Endothelial cell of umbilical vein (primary cell): ENCODE results near the gene PTGES3L. TPM values are rescaled to one million over a fixed set of nuclear protein-coding genes. Genes with fewer than 3 reads are reported as not detected.

Source experiments
- BruUV-seq: library from RNA; stranded (reverse); fragments of 400-500 nt; replicated peaks from 2 replicates; lab custom pipeline; 2021; lab: Mats Ljungman, UMichigan
- CTCF ChIA-PET: fragments of 300-600, 350-600 bp; sonication (Branson Sonifier 250); formaldehyde crosslinking; loops from one replicate; lab custom pipeline; 2021; ENCODE audit warnings: antibody characterized with exemption, inconsistent platforms; lab: Charles Lee
- POLR2A ChIA-PET: fragments of 300-600, 350-600 bp; sonication (Branson Sonifier 250); formaldehyde crosslinking; loops from one replicate; lab custom pipeline; 2021; ENCODE audit warnings: antibody characterized with exemption, inconsistent platforms; lab: Charles Lee
- DNase-seq: peaks from one replicate; pipeline ENCODE4 v3.0.0-alpha.2; 2011; ENCODE audit warnings: low read depth, low spot score
- FAIRE-seq: peaks from 2 replicates; lab custom pipeline; 2011; peaks lifted over from hg19 to GRCh38; lab: Jason Lieb, UNC
- H2AFZ ChIP-seq: 2 replicates; pipeline ENCODE4 v1.6.0; 2012; ENCODE audit warnings: low read depth, low read length, control low read depth, inconsistent platforms
- H3K27ac ChIP-seq: 2 replicates; pipeline ENCODE4 v1.5.1; 2011; ENCODE audit warnings: low read depth, mild to moderate bottlenecking, control low read depth, low read length, moderate library complexity; ENCODE audit not compliant: insufficient read depth
- H3K27me3 ChIP-seq, 2 experiments: 2 replicates each; pipeline versions ENCODE4 v1.6.0 to v1.6.1; 2011; ENCODE audit warnings: low read length in 2 of 2, mixed read lengths in 1 of 2; ENCODE audit not compliant: control insufficient read depth in 2 of 2, insufficient read depth in 2 of 2
- H3K36me3 ChIP-seq, 2 experiments: 2 replicates in 1 of 2; 3 replicates in 1 of 2; pipeline ENCODE4 v1.5.1; 2011; ENCODE audit warnings: low read length in 2 of 2, mild to moderate bottlenecking in 1 of 2, moderate library complexity in 1 of 2; ENCODE audit not compliant: control insufficient read depth in 2 of 2, insufficient read depth in 2 of 2; ENCODE audit errors: extremely low read depth in 1 of 2
- H3K4me1 ChIP-seq: 3 replicates; pipeline ENCODE4 v1.5.1; 2011; ENCODE audit warnings: mild to moderate bottlenecking, low read length; ENCODE audit not compliant: control insufficient read depth, insufficient read depth; ENCODE audit errors: extremely low read depth
- H3K4me2 ChIP-seq: 2 replicates; pipeline ENCODE4 v1.6.1; 2011; ENCODE audit warnings: low read length, control low read depth, mixed read lengths; ENCODE audit not compliant: insufficient read depth
- H3K4me3 ChIP-seq, 3 experiments: fragments of 200-600 bp in 1 of 3; sonication (generic), shearing (Covaris generic) in 1 of 3; replicated peaks in 1 of 3; 2 replicates each; pipeline ENCODE4 v1.5.1; 2011 to 2016; ENCODE audit warnings: control low read depth in 3 of 3, low read length in 3 of 3, mild to moderate bottlenecking in 2 of 3, inconsistent platforms in 1 of 3, low read depth in 1 of 3, moderate library complexity in 1 of 3; ENCODE audit not compliant: insufficient read depth in 1 of 3
- H3K79me2 ChIP-seq: 2 replicates; pipeline ENCODE4 v1.6.0; 2012; ENCODE audit warnings: low read length, inconsistent platforms; ENCODE audit not compliant: control insufficient read depth, insufficient read depth
- H3K9ac ChIP-seq: replicated peaks from 2 replicates; pipeline ENCODE3; 2011; ENCODE audit warnings: low read length, control low read depth; ENCODE audit not compliant: insufficient read depth; ENCODE audit errors: extremely low read depth
- H3K9me1 ChIP-seq: replicated peaks from 3 replicates; pipeline ENCODE4 v1.6.0; 2011; ENCODE audit warnings: mild to moderate bottlenecking, low read length; ENCODE audit not compliant: control insufficient read depth, insufficient read depth; ENCODE audit errors: extremely low read depth
- H3K9me3 ChIP-seq: replicated peaks from 2 replicates; pipeline ENCODE4 v1.5.1; 2012; ENCODE audit warnings: low read length, inconsistent platforms; ENCODE audit not compliant: control insufficient read depth, insufficient read depth
- H4K20me1 ChIP-seq: replicated peaks from 2 replicates; pipeline ENCODE3; 2011; ENCODE audit warnings: mild to moderate bottlenecking, low read length; ENCODE audit not compliant: control insufficient read depth, insufficient read depth; ENCODE audit errors: extremely low read depth
- CTCF ChIP-seq, 2 donors: IDR thresholded peaks; 1 replicate in 1 of 2; 2 replicates in 1 of 2; pipeline ENCODE4 v1.5.1; 2011; ENCODE audit warnings: low read length in 2 of 2, mild to moderate bottlenecking in 2 of 2, moderate library complexity in 2 of 2, control low read depth in 1 of 2, inconsistent platforms in 1 of 2, low read depth in 1 of 2; ENCODE audit not compliant: insufficient read depth in 1 of 2; ENCODE audit errors: extremely low read depth in 1 of 2
- EZH2 ChIP-seq: IDR thresholded peaks from 2 replicates; pipeline ENCODE4 v1.6.1; 2012; ENCODE audit warnings: borderline replicate concordance, low read depth, mild to moderate bottlenecking, moderate library complexity, low read length, inconsistent platforms; ENCODE audit not compliant: severe bottlenecking
- FOS ChIP-seq: IDR thresholded peaks from 2 replicates; pipeline ENCODE4 v1.6.1; 2011; ENCODE audit warnings: mild to moderate bottlenecking, low read length, moderate library complexity, borderline replicate concordance; ENCODE audit not compliant: insufficient read depth
- GATA2 ChIP-seq: IDR thresholded peaks from 2 replicates; pipeline ENCODE4 v1.7.0; 2011; ENCODE audit warnings: low read depth, mild to moderate bottlenecking, moderate library complexity, mixed read lengths, low read length; ENCODE audit not compliant: insufficient read length, insufficient read depth
- JUN ChIP-seq: IDR thresholded peaks from 2 replicates; pipeline ENCODE4 v1.6.1; 2011; ENCODE audit warnings: borderline replicate concordance, low read depth; ENCODE audit not compliant: insufficient read length, insufficient read depth
- MAX ChIP-seq: IDR thresholded peaks from 2 replicates; pipeline ENCODE4 v1.6.1; 2011; ENCODE audit not compliant: insufficient read depth, insufficient read length
- MYC ChIP-seq: IDR thresholded peaks from one replicate; pipeline ENCODE4 v1.6.1; 2011; ENCODE audit warnings: mild to moderate bottlenecking, low read depth, low read length
- POLR2A ChIP-seq: IDR thresholded peaks from 2 replicates; pipeline ENCODE4 v1.6.1; 2012; ENCODE audit warnings: low read depth, mild to moderate bottlenecking, control low read depth, low read length
- POLR2AphosphoS5 ChIP-seq: IDR thresholded peaks from 2 replicates; pipeline ENCODE4 v1.6.1; 2012; ENCODE audit warnings: low read depth, mild to moderate bottlenecking, control low read depth, low read length, moderate library complexity; ENCODE audit not compliant: insufficient read depth
- dilution Hi-C: fragments of 300-500 bp; cut with MboI; formaldehyde crosslinking; loops from one replicate; pipeline ENCODE4 v1.15.0; 2019; ENCODE audit warnings: low sequenced_read_pairs; ENCODE audit not compliant: extremely low pct_ligation_motif_present
- intact Hi-C: fragments of 100-400 bp; cut with micrococcal nuclease; formaldehyde crosslinking; loops from one replicate; pipeline ENCODE4 v1.10.0; 2022
- polyA plus RNA-seq, 4 experiments: library from polyadenylated mRNA; depleted of rRNA in 3 of 4; stranded (reverse) in 3 of 4; unstranded in 1 of 4; fragments of >200 nt; gene quantifications; 2 replicates each; pipeline versions ENCODE4 v1.2.1 to v1.2.3, GENCODE V29; 2011 to 2012; ENCODE audit warnings: missing spikeins in 1 of 4
- total RNA-seq: library from RNA; stranded (reverse); gene quantifications from 2 replicates; pipeline ENCODE4 v1.2.3, GENCODE V29; 2021

Gene PTGES3L
- total and polyA plus RNA-seq, 2 donors (not counting 3 experiments of a cell fraction or from before 2014, with no cell fraction given): 0.23 TPM; not detected in 1

DNA sequence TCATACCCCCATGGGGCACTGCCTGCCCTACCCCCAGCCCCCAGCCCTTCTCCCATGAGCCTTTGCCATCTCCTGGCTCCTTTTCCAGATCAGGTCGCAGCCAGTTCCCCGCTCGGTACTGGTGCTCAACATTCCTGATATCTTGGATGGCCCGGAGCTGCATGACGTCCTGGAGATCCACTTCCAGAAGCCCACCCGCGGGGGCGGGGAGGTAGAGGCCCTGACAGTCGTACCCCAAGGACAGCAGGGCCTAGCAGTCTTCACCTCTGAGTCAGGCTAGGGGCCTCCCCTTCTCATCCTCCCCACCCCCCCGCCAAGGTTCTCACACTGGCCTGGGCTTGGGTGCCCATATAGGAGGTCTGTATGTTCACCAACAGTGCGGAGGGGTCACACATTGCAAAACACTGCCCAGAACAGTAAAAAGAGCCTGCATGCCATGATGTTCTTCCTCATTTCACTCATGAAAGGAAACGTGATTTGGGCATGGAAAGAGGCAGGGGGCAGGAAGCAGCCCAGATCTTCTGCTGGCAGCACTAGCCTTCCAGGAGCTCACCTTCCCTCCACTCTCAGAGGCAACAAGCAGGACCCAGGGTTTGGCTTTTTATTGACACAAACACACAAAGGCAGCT is 34.3 kb upstream of the PTGES3L start:
- H2AFZ ChIP-seq: no peak overlapping the region
- peaks cover 14% of the 10 kb centered on the region for H3K79me2 ChIP-seq
- no peaks in the 10 kb centered on the region for H3K9me3 ChIP-seq
- no peaks in the 10 kb centered on the region for H3K27me3 ChIP-seq
- TF ChIP-seq MYC: no peak
- peak; percentile 26 for TF ChIP-seq POLR2A
- no peak for TF ChIP-seq EZH2
- intact Hi-C loops: no loop called here
- H3K4me1 ChIP-seq: peaks cover 23% of the 10 kb centered on the region
- no peak overlapping the region for H3K4me3 ChIP-seq
- dilution Hi-C loops: no loop called here
- BruUV-seq: no TSS peak
- no peak overlapping the region for H3K9ac ChIP-seq
- ChIA-PET POLR2A (no interaction called here), CTCF (no interaction called here)
- no peak overlapping the region for H3K27ac ChIP-seq
- peaks cover 3 to 34% of the 10 kb centered on the region in 2 experiments for H3K36me3 ChIP-seq
- no peaks in the 10 kb centered on the region for H3K9me1 ChIP-seq
- H4K20me1 ChIP-seq: no peaks in the 10 kb centered on the region
- DNase-seq: no peak
- no peak overlapping the region for H3K4me2 ChIP-seq
- no peak for FAIRE-seq

DNA sequence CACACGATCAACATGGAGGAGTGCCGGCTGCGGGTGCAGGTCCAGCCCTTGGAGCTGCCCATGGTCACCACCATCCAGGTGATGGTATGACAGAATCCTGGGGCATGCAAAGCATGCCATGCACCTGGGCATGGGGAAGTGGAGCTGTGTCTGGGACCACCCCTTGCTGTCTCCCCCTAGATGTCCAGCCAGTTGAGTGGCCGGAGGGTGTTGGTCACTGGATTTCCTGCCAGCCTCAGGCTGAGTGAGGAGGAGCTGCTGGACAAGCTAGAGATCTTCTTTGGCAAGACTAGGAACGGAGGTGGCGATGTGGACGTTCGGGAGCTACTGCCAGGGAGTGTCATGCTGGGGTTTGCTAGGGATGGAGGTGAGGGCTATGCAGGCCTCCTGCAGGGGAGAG is 33.4 kb upstream of the PTGES3L start:
- FAIRE-seq (no peak), DNase-seq (no peak)
- intact Hi-C loops (no loop called here), dilution Hi-C loops (no loop called here)
- no peaks in the 10 kb centered on the region for H3K27me3 ChIP-seq
- no peaks in the 10 kb centered on the region for H3K9me3 ChIP-seq
- peaks cover 14% of the 10 kb centered on the region for H3K4me1 ChIP-seq
- POLR2A ChIA-PET: interaction anchor here (1.0 kb wide), 1 partner anchor 15 kb away, joined by 4 read pairs; no protein-coding TSS in a partner anchor
- no TSS peak for BruUV-seq
- H3K9ac ChIP-seq: no peak overlapping the region
- peaks cover 3 to 30% of the 10 kb centered on the region in 2 experiments for H3K36me3 ChIP-seq
- H3K9me1 ChIP-seq: no peaks in the 10 kb centered on the region
- no peaks in the 10 kb centered on the region for H4K20me1 ChIP-seq
- H3K79me2 ChIP-seq: peaks cover 7% of the 10 kb centered on the region
- H3K27ac ChIP-seq: no peak overlapping the region
- H2AFZ ChIP-seq: no peak overlapping the region
- TF ChIP-seq POLR2A: no peak
- TF ChIP-seq POLR2AphosphoS5: no peak
- TF ChIP-seq MAX: no peak
- no peak for TF ChIP-seq FOS
- no peak for TF ChIP-seq MYC
- TF ChIP-seq GATA2: no peak
- no peak for TF ChIP-seq EZH2
- TF ChIP-seq CTCF (IDR thresholded peaks at IDR 0.05; ENCODE audit: extremely low read depth in 1 of 2, insufficient read depth in 1 of 2, low read depth in 1 of 2, low read length in 2 of 2): no peak
- no peak for TF ChIP-seq JUN
- H3K4me2 ChIP-seq: no peak overlapping the region
- no peak overlapping the region for H3K4me3 ChIP-seq
- CTCF ChIA-PET: interaction anchor here (1.0 to 2.4 kb wide), 2 partner anchors 11 to 15 kb away, joined by 4 to 8 read pairs; partner anchors contain the start of gene RPL27
